Measurements from ENCODE around the gene ERICH4.

DNA sequence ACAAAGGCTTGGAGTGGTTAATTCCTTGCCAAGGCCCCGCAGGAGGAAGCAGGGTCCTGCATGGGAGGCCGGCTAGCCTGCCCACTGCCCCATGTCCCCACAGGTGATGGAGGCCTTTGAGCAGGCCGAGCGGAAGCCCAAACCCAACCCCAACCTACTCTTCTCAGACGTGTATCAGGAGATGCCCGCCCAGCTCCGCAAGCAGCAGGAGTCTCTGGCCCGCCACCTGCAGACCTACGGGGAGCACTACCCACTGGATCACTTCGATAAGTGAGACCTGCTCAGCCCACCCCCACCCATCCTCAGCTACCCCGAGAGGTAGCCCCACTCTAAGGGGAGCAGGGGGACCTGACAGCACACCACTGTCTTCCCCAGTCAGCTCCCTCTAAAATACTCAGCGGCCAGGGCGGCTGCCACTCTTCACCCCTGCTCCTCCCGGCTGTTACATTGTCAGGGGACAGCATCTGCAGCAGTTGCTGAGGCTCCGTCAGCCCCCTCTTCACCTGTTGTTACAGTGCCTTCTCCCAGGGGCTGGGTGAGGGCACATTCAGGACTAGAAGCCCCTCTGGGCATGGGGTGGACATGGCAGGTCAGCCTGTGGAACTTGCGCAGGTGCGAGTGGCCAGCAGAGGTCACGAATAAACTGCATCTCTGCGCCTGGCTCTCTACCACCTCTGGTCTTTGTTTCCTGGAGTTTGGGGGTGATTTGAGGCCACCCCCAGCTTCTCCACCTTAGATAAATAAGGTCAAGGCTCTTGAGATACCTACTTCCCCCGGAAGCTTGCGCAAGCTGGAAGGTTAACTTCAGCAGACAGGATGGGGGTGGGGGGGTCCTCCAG, 18.4 kb upstream of the ERICH4 start:
- TF ChIP-seq POLR2A (IDR thresholded peaks at IDR 0.05), result no peak
- TF ChIP-seq, protein P1, sequence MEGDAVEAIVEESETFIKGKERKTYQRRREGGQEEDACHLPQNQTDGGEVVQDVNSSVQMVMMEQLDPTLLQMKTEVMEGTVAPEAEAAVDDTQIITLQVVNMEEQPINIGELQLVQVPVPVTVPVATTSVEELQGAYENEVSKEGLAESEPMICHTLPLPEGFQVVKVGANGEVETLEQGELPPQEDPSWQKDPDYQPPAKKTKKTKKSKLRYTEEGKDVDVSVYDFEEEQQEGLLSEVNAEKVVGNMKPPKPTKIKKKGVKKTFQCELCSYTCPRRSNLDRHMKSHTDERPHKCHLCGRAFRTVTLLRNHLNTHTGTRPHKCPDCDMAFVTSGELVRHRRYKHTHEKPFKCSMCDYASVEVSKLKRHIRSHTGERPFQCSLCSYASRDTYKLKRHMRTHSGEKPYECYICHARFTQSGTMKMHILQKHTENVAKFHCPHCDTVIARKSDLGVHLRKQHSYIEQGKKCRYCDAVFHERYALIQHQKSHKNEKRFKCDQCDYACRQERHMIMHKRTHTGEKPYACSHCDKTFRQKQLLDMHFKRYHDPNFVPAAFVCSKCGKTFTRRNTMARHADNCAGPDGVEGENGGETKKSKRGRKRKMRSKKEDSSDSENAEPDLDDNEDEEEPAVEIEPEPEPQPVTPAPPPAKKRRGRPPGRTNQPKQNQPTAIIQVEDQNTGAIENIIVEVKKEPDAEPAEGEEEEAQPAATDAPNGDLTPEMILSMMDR (IDR thresholded peaks at IDR 0.05), result no peak
- no peak for TF ChIP-seq EP300 (IDR thresholded peaks at IDR 0.05)
